Measurements from ENCODE around the gene RPS15. TPM values are rescaled to one million over a fixed set of nuclear protein-coding genes. Genes with fewer than 3 reads are reported as not detected.

RPS15 gene
- polyA plus RNA-seq, 1 donor from 2014 or later, result 3,226 TPM

Other genes with a start within 250 kb of the RPS15 start
- 14.9 TPM for gene STK11, start 232.6 kb upstream of the RPS15 start, polyA plus RNA-seq
- gene CBARP, start 200.4 kb upstream of the RPS15 start, polyA plus RNA-seq, result not detected
- gene ATP5F1D, start 196.6 kb upstream of the RPS15 start, polyA plus RNA-seq, result 339 TPM
- gene MIDN, start 189.8 kb upstream of the RPS15 start, polyA plus RNA-seq, result 4.8 TPM
- 377 TPM for gene CIRBP, start 169.1 kb upstream of the RPS15 start, polyA plus RNA-seq
- gene FAM174C, start 162.9 kb upstream of the RPS15 start, polyA plus RNA-seq, result 115 TPM
- not detected for gene EFNA2, start 152.5 kb upstream of the RPS15 start, polyA plus RNA-seq
- gene NDUFS7, start 54.5 kb upstream of the RPS15 start, polyA plus RNA-seq, result 233 TPM
- 14.3 TPM for gene GAMT, start 36.9 kb upstream of the RPS15 start, polyA plus RNA-seq
- 7.2 TPM for gene DAZAP1, start 30.8 kb upstream of the RPS15 start, polyA plus RNA-seq
- gene APC2, start 11.7 kb downstream of the RPS15 start, polyA plus RNA-seq, result 0.16 TPM
- gene C19orf25, start 40.8 kb downstream of the RPS15 start, polyA plus RNA-seq, result 51.1 TPM
- gene PCSK4, start 52.0 kb downstream of the RPS15 start, polyA plus RNA-seq, result not detected
- gene REEP6, start 52.8 kb downstream of the RPS15 start, polyA plus RNA-seq, result 0.24 TPM
- 0.21 TPM for gene ADAMTSL5, start 74.6 kb downstream of the RPS15 start, polyA plus RNA-seq
- gene PLK5, start 85.7 kb downstream of the RPS15 start, polyA plus RNA-seq, result not detected
- gene MEX3D, start 129.9 kb downstream of the RPS15 start, polyA plus RNA-seq, result 0.13 TPM
- 16.4 TPM for gene MBD3, start 154.5 kb downstream of the RPS15 start, polyA plus RNA-seq
- 487 TPM for gene UQCR11, start 167.1 kb downstream of the RPS15 start, polyA plus RNA-seq
- gene TCF3, start 214.2 kb downstream of the RPS15 start, polyA plus RNA-seq, result 28.6 TPM